HUES64 (cell line): ENCODE results near the gene LCNL1.
"Not testable (repeated sequence)": the region's sequence is repeated elsewhere in the genome, so short reads cannot be mapped to it uniquely, and the experiment has no call there.

Experiments used
- H3K27ac ChIP-seq: 2 replicates; pipeline ENCODE4 v1.7.0; 2013; ENCODE audit warnings: low read depth, low read length, inconsistent platforms
- H3K27me3 ChIP-seq: 2 replicates; pipeline ENCODE4 v1.6.1; 2013; ENCODE audit warnings: mild to moderate bottlenecking, low read length; ENCODE audit not compliant: insufficient read depth
- H3K36me3 ChIP-seq: 2 replicates; pipeline ENCODE4 v1.6.1; 2013; ENCODE audit warnings: mild to moderate bottlenecking, low read length; ENCODE audit not compliant: insufficient read depth
- H3K4me1 ChIP-seq: 2 replicates; pipeline ENCODE4 v1.6.1; 2013; ENCODE audit warnings: mild to moderate bottlenecking, low read length, moderate library complexity; ENCODE audit not compliant: insufficient read depth
- H3K4me3 ChIP-seq: 2 replicates; pipeline ENCODE4 v1.5.1; 2013; ENCODE audit warnings: mild to moderate bottlenecking, low read length, moderate library complexity
- H3K9ac ChIP-seq: 2 replicates; pipeline ENCODE4 v1.6.1; 2013; ENCODE audit warnings: mild to moderate bottlenecking, low read depth, low read length
- H3K9me3 ChIP-seq: 2 replicates; pipeline ENCODE4 v1.6.1; 2013; ENCODE audit warnings: low read depth, low read length; ENCODE audit not compliant: insufficient read depth
- WGBS: fragments of 150-250, 120-280 bp; methylation state at CpG from one replicate; pipeline ENCODE4 v1.1.7; 2013; ENCODE audit warnings: missing lambda C conversion rate; 5-methylcytosine and 5-hydroxymethylcytosine counted together

The LCNL1 gene

DNA sequence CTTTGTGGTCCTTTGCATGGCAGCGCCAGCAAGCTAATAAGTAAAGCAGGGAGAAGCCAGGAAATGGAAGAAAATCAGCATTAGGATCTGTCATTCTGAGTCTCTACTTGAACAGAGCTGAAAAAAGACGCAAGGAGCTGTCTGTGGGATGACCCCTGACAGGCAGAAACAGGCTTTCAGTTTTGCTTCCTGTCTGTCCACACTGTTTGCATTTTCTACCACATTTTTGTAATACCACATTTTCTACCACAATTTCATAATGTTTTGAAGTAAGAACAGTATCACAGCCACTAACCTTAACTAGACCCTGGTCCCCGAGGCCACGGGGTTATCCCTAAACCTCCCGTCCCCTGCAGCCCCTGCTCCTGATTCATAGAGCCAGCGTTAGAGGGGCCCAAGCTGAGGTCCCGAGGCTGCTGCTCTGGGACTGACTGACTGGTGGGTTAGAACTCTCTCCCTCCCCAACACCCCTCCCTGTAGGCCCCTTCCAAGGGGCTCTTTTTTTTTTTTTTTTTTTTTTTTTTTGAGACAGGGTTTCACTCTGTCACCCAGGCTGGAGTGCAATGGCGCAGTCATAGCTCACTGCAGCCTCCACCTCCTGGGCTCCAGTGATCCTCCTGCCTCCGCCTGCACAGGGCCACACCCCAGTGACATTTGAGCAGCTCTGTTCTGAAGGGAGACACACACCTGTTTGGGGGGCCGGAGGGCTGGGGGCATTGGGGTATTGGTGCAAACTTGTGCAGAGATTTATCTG is 17.6 kb downstream of the LCNL1 start:
- Histone ChIP-seq H3K4me3 (no peak overlapping the region), H3K27me3 (0 out of 2 replicates have a peak, but pooled peaks cover 2% of the 10 kb centered on the region), H3K9me3 (no peaks in the 10 kb centered on the region), H3K36me3 (no peaks in the 10 kb centered on the region), H3K9ac (no peak overlapping the region), H3K27ac (no peak overlapping the region), H3K4me1 (peaks cover 9% of the 10 kb centered on the region)
- WGBS: 91% methylated on average over 10 of the region's 10 CpGs

DNA sequence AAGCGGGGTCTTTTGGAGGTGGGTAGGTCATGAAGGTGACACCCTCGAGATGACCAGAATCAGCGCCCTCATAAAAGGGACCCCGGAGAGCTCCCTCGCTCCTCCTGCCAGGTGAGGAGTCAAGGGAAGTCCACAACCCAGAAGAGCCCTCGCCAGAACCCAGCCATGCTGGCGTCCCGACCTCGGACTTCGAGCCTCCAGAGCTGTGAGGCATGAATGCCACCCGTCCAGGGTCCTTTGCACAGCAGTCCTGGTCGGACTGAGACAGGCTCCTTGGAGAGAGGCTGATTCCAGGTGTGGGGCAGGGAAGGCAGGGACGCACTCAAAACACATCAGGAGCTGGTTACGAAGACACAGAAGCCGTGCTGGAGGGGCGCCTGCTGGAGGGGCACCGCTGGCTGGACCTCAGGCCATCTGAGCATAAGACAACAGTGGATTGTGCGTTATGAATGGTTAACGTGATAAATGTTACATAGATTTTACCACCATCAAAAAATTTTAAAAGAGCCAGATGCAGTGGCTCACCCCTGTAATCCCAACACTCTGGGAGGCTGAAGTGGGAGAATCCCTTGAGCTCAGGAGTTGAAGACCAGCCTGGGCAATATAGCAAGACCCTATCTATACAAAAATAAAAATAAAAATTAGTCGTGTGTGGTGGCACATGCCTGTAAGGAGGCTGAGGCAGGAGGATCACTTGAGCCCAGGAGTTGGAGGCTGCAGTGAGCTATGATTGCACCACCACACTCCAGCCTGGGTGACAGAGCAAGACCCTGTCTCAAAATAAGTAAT is 19.3 kb downstream of the LCNL1 start:
- Histone ChIP-seq H3K27ac (no peak overlapping the region), H3K27me3 (no peaks in the 10 kb centered on the region), H3K4me1 (peaks cover 3% of the 10 kb centered on the region; the same call in 1 of the 2 replicates), H3K9ac (no peak overlapping the region), H3K9me3 (no peaks in the 10 kb centered on the region), H3K4me3 (no peak overlapping the region), H3K36me3 (no peaks in the 10 kb centered on the region)
- WGBS: 94% methylated on average over 19 of the region's 20 CpGs

- Histone ChIP-seq H3K36me3 (no peaks in the 10 kb centered on the region), H3K9me3 (no peaks in the 10 kb centered on the region), H3K4me3 (no peak overlapping the region), H3K9ac (no peak overlapping the region), H3K27me3 (no peaks in the 10 kb centered on the region), H3K4me1 (no peaks in the 10 kb centered on the region), H3K27ac (no peak overlapping the region)
- WGBS: 95% methylated on average over 10 of the region's 10 CpGs
Observed at GRCh38 chr9:137002646-137003041, 19.9 kb downstream of the LCNL1 start.

- not testable (repeated sequence) for H3K27ac ChIP-seq, H3K4me3 ChIP-seq, H3K9ac ChIP-seq, H3K27me3 ChIP-seq, H3K36me3 ChIP-seq, H3K4me1 ChIP-seq, H3K9me3 ChIP-seq
- WGBS: 43% methylated on average over 16 of the region's 17 CpGs
Observed at GRCh38 chr9:137004285-137004684, 21.5 kb downstream of the LCNL1 start.

DNA sequence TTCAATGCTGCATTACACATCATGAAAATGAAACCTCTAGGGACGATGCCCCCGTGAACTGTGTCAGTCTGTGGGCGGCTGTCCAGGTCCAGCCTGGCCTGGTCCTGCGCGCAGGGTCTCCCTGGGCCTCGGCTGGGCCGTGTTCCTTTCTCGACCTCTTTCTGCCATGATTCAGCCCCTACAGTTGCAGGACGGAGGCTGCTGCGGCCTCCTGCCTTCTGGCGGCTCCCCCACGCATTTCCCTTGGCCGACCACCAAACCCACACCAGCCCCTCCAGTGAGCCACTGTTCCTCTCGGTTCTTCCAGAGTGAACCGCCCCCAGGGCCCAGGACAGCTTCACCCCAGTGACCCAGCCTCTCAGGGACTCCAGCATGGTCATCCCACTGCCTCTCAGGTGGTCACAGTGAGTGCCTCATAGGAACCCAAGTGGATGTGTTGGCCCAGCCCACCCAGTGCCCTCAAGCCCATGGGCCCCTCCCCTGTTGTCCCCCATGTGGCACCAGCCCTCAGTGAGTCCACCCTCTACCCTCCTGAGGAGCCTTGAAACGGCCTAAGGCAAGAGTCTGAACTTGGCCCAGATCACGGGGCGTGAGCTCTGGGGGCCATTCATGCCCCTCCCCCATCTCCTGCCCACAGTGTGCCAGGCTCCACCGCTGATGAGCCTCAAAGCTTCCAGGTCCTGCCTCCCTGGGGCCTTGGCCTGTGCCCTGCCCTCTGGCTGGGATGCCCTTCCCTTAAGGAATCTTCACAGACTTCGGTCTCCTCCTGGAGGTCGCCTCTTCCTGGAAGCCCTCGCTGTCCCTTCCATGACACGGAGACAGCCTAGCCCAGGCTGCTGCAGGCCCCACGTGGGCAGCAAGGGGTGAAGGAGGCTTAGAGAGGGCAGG is 23.6 kb downstream of the LCNL1 start:
- Histone ChIP-seq H3K9me3 (no peaks in the 10 kb centered on the region), H3K36me3 (no peaks in the 10 kb centered on the region), H3K4me3 (no peak overlapping the region), H3K27ac (no peak overlapping the region), H3K4me1 (no peaks in the 10 kb centered on the region), H3K9ac (no peak overlapping the region), H3K27me3 (no peaks in the 10 kb centered on the region)
- 92% methylated on average over 24 of the region's 24 CpGs for WGBS

- Histone ChIP-seq H3K9me3 (no peaks in the 10 kb centered on the region), H3K9ac (no peak overlapping the region), H3K27me3 (no peaks in the 10 kb centered on the region), H3K4me1 (no peaks in the 10 kb centered on the region), H3K27ac (no peak overlapping the region), H3K36me3 (no peaks in the 10 kb centered on the region), H3K4me3 (no peak overlapping the region)
- WGBS: 89% methylated on average over 30 of the region's 30 CpGs
Observed at GRCh38 chr9:137007108-137007815, 24.5 kb downstream of the LCNL1 start.

DNA sequence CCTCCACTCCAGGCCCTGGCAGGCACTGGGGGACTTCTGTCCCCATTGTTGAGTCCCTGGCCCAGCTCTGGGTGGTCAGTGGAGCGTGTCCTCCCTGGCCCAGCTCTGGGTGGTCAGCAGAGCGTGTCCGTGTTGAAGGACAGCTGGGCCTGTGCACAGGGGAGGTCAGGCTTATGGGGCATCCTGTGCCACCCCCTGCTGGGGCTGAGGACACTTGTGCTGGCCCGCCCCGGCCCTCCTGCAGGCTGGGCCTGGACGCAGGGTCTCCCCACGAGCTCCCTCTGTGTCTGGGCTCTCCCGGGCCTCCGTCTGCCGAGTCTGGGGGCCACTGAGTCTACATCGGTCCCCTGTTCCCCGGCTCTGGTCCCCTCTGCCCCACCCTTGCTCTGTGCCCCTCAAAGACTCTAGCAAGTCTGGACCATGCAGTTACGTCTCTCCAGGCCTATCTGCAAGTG is 25.1 kb downstream of the LCNL1 start:
- WGBS: 92% methylated on average over 13 of the region's 13 CpGs
- Histone ChIP-seq H3K4me1 (no peaks in the 10 kb centered on the region), H3K27ac (no peak overlapping the region), H3K9me3 (no peaks in the 10 kb centered on the region), H3K36me3 (no peaks in the 10 kb centered on the region), H3K27me3 (no peaks in the 10 kb centered on the region), H3K9ac (no peak overlapping the region), H3K4me3 (no peak overlapping the region)

DNA sequence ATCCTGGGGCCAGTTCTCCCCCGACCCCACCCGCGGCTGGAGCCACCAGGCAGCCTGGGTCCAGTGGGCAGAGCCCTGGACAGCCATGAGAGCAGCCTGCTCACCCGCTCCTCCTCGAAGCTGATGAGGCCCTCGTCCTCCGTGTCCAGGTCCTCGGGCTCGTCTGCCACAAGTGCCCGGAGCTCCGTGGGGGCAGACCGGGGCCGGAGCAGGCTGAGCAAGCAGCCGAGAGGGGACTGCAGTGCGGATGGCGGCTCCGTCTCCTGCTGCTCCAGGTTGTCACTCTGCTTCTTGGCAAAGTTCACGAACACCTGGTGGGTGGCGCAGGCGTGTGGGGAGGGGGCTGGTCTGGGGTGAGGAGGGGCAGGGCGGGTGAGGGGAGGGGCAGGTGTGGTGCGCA is 25.5 kb downstream of the LCNL1 start:
- Histone ChIP-seq H3K9me3 (no peaks in the 10 kb centered on the region), H3K4me1 (no peaks in the 10 kb centered on the region), H3K27ac (no peak overlapping the region), H3K4me3 (no peak overlapping the region), H3K9ac (no peak overlapping the region), H3K27me3 (no peaks in the 10 kb centered on the region), H3K36me3 (no peaks in the 10 kb centered on the region)
- WGBS: 90% methylated on average over 22 of the region's 22 CpGs

DNA sequence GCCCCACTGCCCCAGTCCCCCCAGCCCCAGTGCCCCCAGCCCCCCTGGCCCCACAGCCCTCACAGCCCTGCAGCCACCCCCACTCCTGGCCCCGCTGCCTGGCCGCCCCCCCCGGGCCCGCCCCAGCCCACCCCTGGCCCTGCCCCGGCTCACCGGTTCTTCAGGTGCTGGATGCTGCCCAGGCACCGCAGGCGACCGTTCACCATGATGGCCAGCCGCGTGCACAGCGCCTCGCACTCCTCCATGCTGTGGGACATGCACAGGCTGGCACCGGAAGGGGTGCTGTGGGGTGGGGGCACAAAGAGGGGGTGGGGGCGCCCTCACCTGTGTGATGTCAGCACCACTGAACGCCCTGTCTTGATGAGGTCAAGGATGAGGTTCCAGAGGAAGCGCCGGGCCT is 26.4 kb downstream of the LCNL1 start:
- H3K9me3 ChIP-seq: no peaks in the 10 kb centered on the region
- WGBS: 92% methylated on average over 18 of the region's 18 CpGs
- H3K4me3 ChIP-seq: no peak overlapping the region
- no peaks in the 10 kb centered on the region for H3K27me3 ChIP-seq
- H3K9ac ChIP-seq: no peak overlapping the region
- H3K36me3 ChIP-seq: no peaks in the 10 kb centered on the region
- H3K4me1 ChIP-seq: no peaks in the 10 kb centered on the region
- H3K27ac ChIP-seq: no peak overlapping the region

DNA sequence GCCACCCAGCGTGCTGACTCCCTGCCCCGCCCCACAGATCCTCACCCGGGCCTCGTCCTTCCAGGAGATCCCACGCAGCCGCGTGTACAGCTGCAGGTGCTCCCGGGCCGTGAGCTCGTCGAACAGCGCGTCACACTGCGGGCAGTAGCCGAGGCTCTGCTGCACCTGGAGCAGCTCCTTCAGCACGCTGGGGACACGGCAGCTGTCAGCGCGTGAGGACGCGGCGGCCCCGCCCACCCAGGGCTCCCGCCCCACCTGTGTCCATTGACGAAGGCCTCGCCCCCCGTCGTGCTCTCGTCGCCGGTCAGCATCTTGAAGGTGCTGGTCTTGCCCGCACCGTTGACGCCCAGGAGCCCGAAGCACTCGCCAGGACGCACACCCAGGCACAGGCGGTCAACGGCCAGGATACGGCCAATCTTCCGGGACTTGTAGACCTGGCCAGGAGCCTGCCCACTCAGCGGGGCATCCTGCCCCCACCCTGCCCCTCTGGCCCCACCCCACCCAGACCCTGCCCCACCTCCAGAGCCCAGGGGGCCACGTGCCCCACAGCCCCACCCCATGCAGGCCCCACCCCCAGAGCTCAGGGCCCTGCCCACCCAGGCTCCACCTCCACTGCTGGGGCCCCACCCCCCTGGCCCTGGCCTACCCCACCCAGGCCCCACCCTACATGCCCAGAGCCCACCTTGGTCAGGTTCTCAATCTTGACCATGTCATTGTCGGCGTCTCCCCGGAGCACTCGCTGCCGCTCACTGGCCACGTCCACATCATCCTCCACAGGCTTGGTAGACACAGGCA is 27.3 kb downstream of the LCNL1 start:
- Histone ChIP-seq H3K4me3 (no peak overlapping the region), H3K9me3 (no peaks in the 10 kb centered on the region), H3K27me3 (no peaks in the 10 kb centered on the region), H3K9ac (no peak overlapping the region), H3K4me1 (no peaks in the 10 kb centered on the region), H3K27ac (no peak overlapping the region), H3K36me3 (no peaks in the 10 kb centered on the region)
- 94% methylated on average over 49 of the region's 49 CpGs for WGBS
